Coronary artery (tissue), 2 donors: ENCODE results near the gene PAPPA.

ENCODE experiments used
- DNase-seq: peaks from one replicate; pipeline ENCODE4 v3.0.0-alpha.2; 2017; ENCODE audit warnings: low spot score
- H3K27ac ChIP-seq, 2 donors: fragments of 200-600 bp; sonication (generic); one replicate each; pipeline ENCODE4 v1.5.1; 2016 to 2019
- H3K4me3 ChIP-seq: fragments of 200-600 bp; sonication (generic); 2 replicates; pipeline ENCODE4 v1.5.1; 2016; ENCODE audit warnings: mild to moderate bottlenecking, moderate library complexity
- TF ChIP-seq, protein P1 (sequence below): fragments of 200-600 bp; sonication (generic); IDR thresholded peaks from one replicate; pipeline ENCODE4 v1.5.1; 2019; ENCODE audit warnings: antibody characterized with exemption

Gene PAPPA

GRCh38 chr9:116271991-116272390 lies 118.4 kb downstream of the PAPPA start:
- Histone ChIP-seq H3K4me3 (no peak overlapping the region), H3K27ac (no peak overlapping the region)
- no peak for DNase-seq
- TF ChIP-seq, protein P1, sequence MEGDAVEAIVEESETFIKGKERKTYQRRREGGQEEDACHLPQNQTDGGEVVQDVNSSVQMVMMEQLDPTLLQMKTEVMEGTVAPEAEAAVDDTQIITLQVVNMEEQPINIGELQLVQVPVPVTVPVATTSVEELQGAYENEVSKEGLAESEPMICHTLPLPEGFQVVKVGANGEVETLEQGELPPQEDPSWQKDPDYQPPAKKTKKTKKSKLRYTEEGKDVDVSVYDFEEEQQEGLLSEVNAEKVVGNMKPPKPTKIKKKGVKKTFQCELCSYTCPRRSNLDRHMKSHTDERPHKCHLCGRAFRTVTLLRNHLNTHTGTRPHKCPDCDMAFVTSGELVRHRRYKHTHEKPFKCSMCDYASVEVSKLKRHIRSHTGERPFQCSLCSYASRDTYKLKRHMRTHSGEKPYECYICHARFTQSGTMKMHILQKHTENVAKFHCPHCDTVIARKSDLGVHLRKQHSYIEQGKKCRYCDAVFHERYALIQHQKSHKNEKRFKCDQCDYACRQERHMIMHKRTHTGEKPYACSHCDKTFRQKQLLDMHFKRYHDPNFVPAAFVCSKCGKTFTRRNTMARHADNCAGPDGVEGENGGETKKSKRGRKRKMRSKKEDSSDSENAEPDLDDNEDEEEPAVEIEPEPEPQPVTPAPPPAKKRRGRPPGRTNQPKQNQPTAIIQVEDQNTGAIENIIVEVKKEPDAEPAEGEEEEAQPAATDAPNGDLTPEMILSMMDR: no peak

GRCh38 chr9:116274293-116274692 lies 120.7 kb downstream of the PAPPA start:
- Histone ChIP-seq H3K4me3 (no peak overlapping the region), H3K27ac (no peak overlapping the region)
- TF ChIP-seq, protein P1: no peak
- no peak for DNase-seq

DNA sequence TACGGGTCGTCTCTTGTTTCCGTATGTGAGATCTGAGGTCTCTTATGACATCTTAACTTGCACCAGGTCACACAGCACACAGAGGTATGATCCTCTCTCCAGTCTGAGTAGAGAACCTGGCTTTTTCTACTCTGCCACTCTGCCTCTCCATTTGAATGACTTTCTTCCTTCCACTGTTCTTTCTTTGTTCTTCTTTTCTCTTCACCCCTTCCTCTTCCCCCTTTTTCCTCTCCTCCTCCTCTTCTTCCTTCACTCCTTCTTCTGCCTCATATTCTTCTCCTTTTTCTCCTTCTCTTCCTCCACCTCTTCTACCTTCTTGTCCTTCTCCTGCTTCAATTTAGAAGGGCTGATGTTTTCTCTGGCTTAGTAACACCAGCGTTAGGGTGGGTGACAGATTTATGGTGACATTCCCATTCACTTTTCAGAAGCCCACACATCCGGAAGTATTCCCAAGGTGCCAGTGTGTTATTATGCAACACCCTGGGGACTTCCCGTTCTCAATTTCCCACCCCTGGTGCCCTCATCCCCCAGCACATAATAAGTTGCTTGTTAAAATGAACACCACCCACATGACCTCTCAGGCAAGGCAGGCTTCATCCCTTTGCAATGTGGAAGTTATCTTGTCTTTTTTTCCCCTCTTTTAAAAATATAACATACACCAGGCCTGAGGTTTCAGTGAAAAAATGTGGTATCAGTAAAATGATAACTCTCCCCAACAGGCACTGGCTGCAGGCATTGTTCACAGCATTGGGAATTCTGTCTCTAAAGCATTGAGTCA lies 122.0 kb downstream of the PAPPA start:
- Histone ChIP-seq H3K27ac (no peak overlapping the region), H3K4me3 (no peak overlapping the region)
- TF ChIP-seq, protein P1: no peak
- no peak for DNase-seq

DNA sequence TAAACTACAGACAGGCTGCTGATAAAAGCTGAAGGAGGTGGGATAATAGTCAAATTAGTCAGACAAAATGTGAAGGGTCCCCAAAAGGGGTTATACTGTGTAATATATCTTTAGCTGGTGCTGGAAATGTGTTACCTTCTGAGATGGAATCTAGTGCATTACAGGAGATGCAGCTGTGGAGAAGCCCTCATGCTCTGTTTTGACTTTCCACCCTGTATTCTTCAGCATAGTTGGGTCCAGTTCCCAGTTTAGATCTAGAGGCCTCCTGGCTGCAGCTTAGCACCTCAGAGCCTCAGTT lies 122.6 kb downstream of the PAPPA start:
- Histone ChIP-seq H3K27ac (no peak overlapping the region), H3K4me3 (no peak overlapping the region)
- TF ChIP-seq, protein P1: no peak
- no peak for DNase-seq

DNA sequence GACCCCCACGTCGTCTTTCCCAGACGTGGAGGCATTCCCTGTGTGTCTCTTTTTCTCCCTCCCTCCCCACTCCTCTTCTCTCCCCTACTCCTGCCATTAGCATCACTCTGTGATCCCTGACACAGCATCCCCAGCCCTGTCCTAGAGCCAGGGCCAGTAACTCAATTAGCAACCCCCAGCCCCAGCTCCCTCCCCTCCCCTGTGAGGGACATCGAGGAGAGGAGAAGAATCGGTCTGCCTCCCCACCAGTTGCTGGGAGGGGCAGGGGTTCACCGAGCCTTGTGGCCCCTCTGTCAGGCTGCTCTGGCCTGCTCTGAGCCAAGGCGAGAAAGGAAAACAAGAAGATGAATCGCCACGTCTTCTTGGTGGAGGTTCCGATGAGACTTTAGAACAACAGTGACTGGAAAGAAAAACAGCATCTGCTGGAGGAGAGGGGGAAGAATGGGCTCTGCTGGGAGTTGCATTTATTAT lies 123.1 kb downstream of the PAPPA start:
- TF ChIP-seq, protein P1: no peak
- DNase-seq: no peak
- H3K27ac ChIP-seq: no peak overlapping the region
- H3K4me3 ChIP-seq: no peak overlapping the region

GRCh38 chr9:116278326-116278725 lies 124.7 kb downstream of the PAPPA start:
- H3K27ac ChIP-seq: no peak overlapping the region
- no peak overlapping the region for H3K4me3 ChIP-seq
- TF ChIP-seq, protein P1: no peak
- no peak for DNase-seq

DNA sequence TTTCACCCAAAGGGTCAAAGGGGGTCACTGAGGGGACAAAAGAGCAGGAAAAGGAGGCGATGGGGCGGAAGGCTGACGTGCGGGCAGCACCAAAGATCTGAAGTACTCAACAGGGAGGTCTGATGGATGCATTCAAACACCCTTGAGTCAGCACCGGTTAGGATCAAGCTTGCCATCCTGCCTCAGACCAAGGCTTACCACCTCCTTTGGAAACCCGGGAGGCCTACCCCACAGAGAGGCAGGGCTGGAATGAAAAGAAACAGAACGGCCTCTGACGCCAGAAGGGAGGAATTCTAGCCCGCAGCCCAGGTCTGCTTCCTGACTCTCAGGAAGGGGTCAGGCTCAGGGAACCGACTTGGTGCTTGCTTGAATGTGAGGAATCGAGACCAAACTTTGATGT lies 125.6 kb downstream of the PAPPA start:
- no peak overlapping the region for H3K4me3 ChIP-seq
- no peak for DNase-seq
- H3K27ac ChIP-seq: no peak overlapping the region
- TF ChIP-seq, protein P1: no peak
